ENCODE data around the gene RNF149.
A peak's percentile ranks its signal among the peaks of the same experiment; 100 is the strongest.
"Not testable (repeated sequence)": the region's sequence is repeated elsewhere in the genome, so short reads cannot be mapped to it uniquely, and the experiment has no call there.

RNF149 gene, protein sequence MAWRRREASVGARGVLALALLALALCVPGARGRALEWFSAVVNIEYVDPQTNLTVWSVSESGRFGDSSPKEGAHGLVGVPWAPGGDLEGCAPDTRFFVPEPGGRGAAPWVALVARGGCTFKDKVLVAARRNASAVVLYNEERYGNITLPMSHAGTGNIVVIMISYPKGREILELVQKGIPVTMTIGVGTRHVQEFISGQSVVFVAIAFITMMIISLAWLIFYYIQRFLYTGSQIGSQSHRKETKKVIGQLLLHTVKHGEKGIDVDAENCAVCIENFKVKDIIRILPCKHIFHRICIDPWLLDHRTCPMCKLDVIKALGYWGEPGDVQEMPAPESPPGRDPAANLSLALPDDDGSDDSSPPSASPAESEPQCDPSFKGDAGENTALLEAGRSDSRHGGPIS

DNA sequence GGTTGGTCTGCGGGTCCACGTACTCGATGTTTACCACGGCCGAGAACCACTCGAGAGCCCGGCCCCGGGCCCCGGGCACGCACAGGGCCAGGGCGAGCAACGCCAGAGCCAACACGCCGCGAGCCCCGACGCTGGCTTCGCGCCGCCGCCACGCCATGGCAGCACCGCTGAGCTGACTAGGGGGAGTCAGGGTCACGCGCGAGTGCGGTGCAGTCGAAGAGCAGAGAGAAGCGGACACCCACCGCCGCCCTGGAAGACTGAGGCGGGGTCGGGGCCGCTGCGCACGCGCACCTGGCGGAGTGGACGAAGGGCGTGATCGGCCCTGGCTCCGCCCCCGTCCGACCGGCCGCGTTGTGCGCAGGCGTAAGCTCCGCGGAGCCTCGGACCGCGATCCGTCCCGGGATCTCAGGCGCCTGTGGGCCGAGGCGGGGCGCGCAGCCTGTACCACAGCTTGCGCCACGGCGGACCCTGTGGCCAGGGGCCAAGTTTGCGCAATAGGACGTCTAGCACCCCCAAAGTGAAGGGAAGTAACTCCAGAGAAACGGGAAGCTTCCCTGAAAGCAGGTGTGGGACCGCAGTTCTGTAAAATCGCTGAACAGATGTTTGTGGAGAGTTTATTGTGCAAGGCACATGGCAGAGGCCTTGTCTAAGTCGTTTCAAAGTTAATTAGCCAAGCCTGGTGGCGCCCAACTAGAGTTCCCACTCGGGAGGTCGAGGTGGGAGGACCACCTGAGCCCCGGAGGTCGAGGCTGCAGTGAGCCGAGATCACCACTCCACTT is at the start of gene RNF149:
RNF149 (minus strand) TSS at position 270 of the 779 bp plus-strand sequence; CDS start at position 157, 113 bp downstream.
- peak; percentile 89 for DNase-seq (ENCODE audit: low read depth)

DNA sequence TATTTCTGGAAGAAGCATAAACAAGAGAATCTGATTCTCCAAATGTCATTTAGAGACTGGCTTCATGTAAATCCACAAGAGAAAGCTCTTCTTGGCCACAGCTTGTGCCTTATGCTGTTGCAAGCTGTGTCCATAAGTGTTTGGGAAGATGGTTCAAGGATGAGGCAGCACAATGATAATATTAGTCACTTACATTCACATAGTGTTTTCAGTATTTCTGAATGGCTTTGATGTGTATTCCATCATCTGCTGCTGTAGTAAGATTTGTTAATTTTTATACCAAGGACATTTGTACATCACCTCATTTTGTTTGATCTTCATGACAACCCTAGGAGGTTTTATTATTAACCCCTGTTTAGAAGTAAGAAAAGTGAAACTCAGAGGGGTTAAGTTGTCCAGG is 48.9 kb upstream of the RNF149 start:
- no peak for DNase-seq (ENCODE audit: low read depth)

DNA sequence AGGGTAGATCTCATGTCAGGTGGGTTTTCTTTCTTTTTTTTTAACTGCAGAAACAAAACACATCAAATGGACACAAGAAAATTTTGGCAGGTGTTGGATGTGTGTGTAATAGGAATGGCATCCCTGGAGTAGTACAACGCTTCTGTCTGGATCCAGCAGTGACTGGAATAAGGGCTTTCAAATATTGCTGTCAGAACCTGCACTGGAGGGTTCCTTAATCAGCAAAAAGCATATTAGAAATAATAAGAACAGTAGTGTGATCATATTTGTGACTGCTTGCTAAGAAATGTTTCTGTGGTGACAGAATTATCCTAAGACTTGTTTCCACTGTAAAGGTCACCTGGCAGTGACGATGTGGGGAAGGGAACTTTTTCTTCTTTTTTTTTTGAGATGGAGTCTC is 48.0 kb upstream of the RNF149 start:
- DNase-seq (ENCODE audit: low read depth) = no peak

DNA sequence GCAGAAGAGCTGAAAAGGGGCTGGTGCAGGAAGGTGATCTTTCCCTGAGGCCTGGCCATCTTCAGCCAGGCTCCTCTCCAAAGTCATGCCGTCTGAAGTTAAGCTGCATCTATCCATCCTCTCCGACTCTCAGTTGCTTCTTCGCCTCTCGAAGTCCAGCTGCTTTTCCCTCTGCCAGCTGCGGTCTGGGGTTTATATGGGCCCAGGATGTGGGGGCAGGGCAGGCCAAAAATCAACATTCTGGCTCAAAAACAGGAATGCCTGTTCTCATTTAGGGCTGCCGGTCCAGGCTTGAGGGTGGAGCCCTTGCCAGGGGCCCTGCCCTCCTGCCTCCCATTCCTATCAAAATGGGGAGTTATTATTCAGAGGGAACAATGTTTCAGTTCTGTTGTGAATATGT is 47.6 kb upstream of the RNF149 start:
- no peak for DNase-seq (ENCODE audit: low read depth)

DNA sequence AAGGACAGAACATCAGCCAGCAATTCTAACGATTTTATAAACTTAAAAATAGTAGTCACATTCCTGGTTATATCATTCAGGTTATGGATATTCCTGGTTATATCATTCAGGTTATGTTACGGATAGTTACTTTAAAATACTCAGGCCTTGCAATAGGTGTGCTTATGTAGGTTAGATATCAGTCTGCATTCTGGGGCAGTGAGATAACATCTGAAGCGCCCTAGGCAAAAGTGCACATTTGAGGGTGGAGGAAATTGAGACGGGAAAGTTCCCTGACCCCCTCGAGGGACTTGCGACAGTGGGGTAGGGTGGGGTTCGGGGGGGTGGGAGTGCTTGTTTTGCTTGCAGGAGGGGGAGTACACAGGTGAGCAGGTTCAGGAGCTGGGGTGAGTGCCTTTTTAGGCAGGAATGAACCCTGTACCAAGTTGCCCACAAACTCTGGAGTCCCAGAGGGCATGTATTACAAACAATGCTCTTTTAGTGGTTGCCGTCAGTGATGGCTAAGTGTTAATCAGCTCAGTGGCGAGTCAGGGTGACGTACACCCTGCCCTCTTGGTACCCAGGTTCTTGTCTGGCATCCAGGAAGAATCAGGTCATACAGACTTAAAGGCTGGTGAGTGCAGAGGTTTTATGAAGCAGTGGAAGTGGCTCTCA is 47.0 kb upstream of the RNF149 start:
- no peak for DNase-seq (ENCODE audit: low read depth)

DNA sequence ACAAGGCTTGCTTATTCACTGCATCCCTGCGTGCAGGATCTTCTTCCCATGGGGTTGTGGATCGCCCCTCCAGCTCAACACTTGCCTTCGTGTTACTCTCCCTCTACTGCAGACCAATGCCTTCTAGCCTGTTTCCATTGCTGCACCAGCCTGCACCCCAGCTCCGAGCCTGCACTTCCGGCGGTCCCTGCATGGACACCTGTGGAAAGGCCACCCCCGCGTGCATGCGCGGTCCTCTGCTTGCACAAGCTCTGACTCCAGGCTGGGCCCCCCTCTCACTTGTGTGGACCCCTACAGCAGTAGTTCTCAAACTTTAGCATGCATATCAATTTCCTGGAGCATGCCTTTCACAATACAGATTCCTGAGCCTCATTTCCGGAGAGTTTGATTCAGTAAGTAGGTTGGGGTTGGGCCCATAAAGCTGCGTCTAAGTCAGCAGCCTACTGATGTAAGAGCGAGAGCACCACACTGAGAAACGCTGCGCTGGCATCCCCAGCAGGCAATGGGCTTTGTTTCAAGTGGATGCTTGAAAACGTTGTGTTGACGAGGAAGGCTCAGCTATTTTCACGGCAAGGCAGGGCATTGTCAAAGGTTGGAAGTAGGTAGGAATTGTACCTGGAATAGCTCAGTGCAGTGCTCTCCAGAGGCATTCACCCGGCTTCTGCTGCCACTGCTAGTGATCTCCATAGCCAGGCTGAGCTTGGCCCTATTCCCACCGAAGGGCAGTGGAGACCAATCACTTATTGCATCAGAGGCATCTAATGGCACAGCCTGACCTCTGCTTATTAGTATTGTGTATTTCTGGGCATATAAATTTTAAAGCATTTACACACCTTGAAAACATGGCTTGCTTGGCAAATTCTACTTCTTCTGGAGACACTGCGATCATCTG is 46.2 kb upstream of the RNF149 start:
- no peak for DNase-seq (ENCODE audit: low read depth)

DNA sequence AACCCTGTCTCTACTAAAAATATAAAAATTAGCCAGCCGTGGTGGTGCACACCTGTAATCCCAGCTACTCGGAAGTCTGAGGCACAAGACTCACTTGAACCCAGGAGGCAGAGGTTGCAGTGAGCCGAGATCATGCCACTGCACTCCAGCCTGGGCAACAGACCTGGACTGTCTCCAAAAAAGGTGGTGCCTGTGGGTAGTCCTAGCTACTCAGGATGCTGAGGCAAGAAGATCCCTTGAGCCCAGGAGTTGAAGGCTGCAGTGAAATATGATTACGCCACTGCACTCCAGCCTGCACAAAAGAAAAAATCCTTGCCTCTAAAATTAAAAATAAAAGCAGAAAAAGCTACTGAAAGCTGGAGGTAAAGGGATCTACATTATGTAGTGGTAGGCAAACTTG is 44.1 kb upstream of the RNF149 start:
- DNase-seq (ENCODE audit: low read depth) = not testable (repeated sequence)

DNA sequence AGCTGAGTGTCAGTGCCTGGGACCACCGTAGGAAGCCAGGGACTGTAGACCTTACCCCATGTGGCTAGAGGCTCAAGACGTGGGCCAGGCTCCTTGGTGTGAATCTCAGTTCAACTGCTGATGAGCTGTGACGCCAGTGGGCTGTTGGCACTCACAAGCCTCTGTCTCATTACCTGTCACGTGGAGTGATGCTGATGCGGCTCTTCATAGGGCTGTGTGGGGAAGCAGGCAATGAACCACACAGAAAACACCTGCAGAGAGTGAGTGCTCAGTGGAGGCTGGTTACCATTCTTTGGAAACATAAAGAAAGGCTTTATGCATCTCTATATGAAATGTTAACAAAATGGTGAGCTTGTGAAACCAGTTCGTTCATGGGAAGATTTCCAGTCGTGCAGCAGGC is 42.7 kb upstream of the RNF149 start:
- DNase-seq (ENCODE audit: low read depth) = no peak

DNA sequence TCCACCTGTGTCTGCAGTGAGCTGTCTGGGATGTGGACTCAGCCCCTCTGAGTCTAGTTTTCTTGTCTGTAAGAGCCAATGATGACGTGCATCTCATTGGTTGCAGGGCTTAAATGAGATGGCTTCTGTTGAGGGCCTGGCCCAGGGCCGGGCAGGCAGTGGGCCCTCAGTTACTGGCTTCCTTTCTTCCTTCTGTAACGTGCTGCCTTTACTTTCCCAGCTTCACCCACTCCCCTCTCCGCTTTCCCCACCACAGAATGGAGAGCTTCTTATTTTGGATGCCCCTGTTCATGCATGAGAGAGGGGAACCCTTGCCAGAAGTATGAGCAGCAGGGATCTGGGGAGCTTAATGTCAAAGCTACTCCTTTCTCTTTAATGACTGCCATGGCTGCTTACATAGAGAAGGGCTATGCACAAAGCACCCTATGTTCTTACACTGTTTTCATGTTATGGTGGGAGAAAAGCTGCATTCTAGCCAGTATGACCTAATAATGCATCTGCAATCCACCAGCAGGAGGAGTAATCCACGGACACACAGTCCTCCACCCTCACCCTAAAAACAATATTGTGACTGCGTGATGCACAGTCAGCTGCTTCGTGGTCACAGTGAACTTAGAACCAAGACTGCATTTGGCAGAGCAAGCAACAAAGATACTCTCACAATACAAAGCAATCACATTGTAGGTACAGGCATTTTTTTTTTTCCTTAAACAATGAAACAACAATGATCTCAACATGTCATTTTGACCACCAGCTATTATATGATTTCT is 41.6 kb upstream of the RNF149 start:
- no peak for DNase-seq (ENCODE audit: low read depth)

DNA sequence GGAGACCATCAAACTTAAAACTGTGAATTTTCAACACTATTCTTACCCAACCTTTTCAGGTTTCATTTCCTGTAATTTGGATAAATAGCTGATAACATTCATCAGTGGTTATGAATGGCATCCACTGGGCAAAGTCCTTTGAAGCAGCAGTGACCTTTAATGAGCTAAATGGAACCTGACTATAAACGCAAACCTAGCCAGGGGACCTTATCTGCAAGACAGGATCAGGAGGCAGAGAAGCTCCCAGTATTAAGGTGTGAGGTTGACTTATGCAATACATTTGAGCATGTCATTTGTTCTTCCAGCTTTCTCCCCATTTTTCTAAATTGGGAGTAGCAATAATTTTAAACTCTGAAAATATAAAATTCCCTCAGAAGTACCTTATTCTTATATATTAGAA is 40.4 kb upstream of the RNF149 start:
- no peak for DNase-seq (ENCODE audit: low read depth)

DNA sequence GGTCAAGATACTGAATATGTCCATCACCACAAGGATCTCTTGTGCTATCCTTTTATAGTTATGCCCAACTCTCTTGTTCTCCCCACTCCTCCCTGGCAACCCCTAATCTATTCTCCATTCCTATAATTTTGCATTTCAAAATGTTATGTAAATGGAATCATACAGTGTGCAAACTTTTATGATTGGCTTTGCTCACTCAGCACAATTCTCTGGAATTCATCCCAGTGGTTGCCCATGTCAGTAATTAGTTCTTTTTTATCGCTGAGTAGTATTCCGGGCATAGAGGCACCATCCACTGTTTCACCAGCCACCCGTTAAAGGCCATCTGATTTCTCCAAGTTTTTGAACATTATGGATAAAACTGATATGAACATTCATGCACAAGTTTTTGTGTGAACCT is 38.4 kb upstream of the RNF149 start:
- DNase-seq (ENCODE audit: low read depth) = no peak

DNA sequence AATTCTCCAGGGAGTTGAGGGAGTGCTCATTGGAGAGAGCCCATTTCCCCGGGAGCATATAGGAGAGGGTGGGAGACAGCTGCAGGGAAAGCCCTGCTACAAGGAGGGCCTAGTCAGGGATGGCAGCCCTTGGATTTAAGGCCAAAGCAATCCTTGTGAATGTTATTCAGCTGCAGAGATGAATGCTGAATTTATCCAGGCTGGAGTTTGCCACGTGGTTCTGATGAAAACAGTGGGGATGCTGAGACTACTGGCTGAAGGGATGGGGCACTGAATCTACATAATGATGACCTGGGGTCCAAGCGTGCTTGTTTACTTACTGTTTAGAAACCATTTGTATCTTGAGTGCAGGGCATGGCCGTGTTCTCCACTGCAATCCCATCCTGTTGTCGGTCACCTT is 35.6 kb upstream of the RNF149 start:
- DNase-seq (ENCODE audit: low read depth) = no peak

DNA sequence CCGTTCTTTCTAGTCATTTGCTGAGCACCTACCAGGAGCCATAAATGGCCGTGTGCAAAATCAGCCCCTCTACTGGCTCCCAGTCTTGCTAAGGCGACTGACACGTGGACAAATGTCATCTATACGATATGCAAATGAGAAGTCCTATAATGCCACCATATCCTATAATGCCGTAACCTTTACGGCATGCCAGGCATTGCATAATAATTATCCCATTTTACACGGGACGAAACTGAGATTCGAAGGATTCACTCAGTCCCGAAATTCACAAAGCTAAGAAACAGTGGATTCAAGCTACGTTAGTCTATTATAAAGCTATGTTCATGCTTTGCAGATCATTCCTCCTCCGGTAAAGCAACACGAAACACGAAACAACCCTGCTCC is 34.1 kb upstream of the RNF149 start:
- DNase-seq (ENCODE audit: low read depth) = no peak

DNA sequence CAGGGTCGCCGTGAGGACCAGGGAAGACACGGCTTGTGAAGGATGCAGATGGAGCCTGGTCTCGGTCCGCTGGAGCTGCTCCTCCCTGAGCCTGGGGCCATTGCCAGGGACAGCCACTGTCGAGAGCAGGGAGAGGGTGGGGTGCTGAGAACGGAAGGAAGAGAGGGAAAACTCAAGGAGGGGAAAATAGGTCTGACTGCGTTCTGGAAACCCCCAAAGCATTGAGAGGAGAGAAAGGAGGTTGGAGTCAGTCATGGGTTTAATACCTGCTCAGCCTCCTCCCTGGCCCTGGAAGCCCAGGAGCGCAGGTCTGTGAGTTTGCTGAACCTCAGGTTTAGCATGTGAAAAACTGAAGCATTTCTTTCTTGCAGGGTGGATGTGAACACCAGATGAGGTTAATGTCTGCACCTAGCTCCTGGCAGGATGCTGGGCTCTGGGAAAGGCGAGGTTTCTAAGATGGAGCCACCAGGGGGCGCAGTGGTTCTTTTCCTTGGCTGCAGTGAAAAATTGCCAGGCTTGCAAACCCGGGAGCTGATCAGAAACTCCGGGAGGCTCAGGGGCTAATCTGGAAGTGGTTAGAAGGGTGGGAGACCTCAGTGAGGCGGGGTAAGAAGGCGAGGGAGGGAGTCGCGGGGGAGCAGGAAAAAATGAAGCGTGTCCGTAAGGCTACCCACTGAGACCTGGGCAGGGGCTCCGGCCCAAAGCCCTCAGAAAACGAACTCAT is 33.6 kb upstream of the RNF149 start:
- no peak for DNase-seq (ENCODE audit: low read depth)

DNA sequence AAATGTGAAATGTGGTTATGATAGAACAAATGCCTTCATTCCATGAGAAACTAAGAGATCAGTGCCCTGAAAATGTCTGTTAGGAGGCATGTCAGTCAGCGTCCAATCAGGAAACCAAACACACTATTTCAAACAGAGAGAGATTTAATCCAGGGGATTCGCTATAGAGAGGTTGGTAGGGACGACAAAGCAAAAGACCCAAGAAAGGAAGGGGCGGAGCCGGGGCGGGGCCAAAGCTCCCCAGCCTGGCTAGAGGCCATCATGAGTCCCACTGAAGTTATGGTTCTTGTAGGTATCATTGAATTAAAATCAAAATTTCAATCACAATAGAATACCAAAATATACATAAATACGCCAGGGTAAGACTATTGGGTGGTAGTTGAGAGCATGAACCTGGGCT is 32.9 kb upstream of the RNF149 start:
- DNase-seq (ENCODE audit: low read depth) = no peak

DNA sequence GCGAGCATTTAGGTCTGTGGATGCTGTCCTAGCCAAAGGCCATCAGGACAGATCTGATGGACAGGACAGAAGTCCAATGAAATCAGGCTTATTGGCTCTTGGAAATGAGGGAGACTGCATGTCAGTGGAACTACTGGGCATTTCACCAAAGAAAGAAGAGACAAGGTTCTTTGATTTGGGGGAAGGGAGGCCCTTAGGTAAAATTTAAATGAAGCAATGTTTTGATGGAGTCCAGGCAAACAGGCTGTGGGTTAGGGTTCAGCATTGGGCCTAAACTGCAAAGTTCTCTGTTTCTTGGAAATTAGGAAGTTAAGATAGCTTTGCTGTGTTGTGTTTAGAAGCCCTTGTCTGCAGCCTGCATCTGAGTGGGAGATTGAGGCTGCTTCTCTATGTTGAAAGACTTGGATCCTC is 31.6 kb upstream of the RNF149 start:
- DNase-seq (ENCODE audit: low read depth) = no peak

DNA sequence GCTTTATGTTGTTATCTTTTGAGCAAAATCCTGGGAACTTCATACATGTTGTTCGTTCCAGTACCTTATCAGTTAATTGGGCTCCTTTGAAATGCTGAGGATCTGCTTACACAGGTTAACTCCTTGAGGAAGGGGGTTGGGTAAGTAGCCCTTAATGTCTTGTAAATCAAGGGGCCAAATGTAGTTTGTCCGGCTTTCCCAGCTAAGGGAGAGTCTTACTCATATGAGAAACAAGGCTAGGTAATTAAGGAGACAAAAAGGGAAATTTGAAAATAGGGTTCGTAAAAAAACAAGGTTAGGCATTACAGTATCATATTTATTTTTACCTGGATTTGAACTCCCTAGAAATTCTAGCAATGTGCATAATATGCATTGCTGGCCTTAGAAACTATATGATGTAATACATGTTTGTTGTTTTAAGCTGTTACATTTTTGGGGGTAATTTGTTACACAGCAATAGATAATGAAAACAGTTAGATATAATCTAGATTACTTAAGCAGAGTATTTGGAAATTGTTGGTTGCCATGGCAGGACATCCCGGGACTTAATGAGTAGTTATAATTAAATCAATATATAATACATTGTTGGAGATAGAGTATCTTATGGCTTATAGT is 30.9 kb upstream of the RNF149 start:
- no peak for DNase-seq (ENCODE audit: low read depth)

DNA sequence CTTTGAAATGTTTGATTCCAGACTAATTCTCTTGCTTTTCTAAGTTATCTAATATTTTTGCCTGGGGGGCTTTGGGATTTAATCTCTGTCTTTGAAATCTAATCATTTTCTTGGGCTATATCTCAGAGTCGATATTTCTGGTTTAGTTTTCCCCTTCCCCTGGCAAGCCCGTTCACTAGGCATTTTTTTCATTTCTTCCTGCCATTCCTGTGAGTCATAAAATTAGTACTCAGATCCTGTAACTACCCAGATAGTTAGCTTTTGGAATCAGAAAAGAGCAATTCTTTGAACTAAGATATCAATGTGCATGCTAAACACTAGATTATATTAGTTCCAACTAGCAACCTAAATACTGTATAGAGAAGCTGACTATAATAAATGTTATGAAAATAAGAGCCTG is 29.4 kb upstream of the RNF149 start:
- no peak for DNase-seq (ENCODE audit: low read depth)

DNA sequence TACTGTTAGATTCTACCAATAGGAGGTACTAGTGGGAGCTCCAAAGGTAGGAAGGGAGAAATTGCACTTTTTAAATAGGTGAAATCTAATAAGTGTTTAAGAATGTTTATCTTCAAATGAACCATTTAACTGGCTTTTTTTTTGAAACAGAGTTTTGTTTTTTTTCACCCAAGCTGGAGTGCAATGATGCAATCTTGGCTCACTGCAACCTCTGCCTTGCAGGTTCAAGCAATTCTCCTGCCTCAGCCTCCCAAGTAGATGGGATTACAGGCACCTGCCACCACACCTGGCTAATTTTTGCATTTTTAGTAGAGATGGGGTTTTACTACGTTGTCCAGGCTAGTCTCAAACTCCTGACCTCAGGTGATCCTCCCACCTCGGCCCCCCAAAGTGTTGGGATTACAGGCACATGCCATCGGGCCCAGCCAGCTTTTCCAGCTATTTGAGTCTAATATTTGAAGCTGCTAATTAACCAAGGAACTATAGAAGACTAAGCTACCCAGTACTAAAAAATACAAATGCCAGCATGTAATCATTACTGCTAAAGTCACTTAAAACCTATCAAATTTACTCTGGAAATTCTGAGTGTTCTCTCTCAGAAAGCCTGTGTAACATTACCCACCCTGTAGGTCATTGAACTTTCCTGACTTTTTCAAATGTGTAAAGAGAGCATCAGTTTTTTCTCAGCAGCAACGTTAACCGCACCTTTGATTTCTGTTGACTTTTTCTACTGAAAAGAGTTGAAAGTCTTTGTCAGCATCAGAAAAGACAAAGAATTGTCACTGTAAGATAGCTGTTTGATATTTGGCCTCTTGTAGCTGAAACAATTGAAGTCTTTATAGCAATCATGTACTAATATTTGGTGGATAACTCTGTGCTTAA is 24.6 kb upstream of the RNF149 start:
- no peak for DNase-seq (ENCODE audit: low read depth)
